H1 (cell line): ENCODE results near the gene DAG1. TPM values are rescaled to one million over a fixed set of nuclear protein-coding genes. Genes with fewer than 3 reads are reported as not detected.

Source experiments
- CTCF ChIA-PET: fragments of 300-600 bp; sonication (Branson Sonifier 250); formaldehyde crosslinking; loops from one replicate; lab custom pipeline; 2021; ENCODE audit not compliant: partially characterized antibody; lab: Charles Lee
- POLR2A ChIA-PET: fragments of 300-600 bp; sonication (Branson Sonifier 250); formaldehyde crosslinking; loops from one replicate; lab custom pipeline; 2021; ENCODE audit warnings: inconsistent platforms; ENCODE audit not compliant: partially characterized antibody; lab: Charles Lee
- DNase-seq, 2 experiments: peaks; one replicate each; pipeline versions ENCODE4 v3.0.0 to v3.0.0-alpha.2; 2010 to 2022; ENCODE audit warnings: low spot score in 2 of 2, low read depth in 1 of 2, mixed read lengths in 1 of 2
- FAIRE-seq: peaks from 2 replicates; lab custom pipeline; 2011; peaks lifted over from hg19 to GRCh38; lab: Jason Lieb, UNC
- H2AFZ ChIP-seq: 2 replicates; pipeline ENCODE4 v1.8.1; 2012; ENCODE audit warnings: low read length, inconsistent platforms
- H2AK5ac ChIP-seq: 2 replicates; pipeline ENCODE4 v1.6.1; 2013; ENCODE audit warnings: low read depth, low read length
- H2BK120ac ChIP-seq: replicated peaks from 2 replicates; pipeline ENCODE3; 2013; ENCODE audit warnings: low read depth, low read length, inconsistent platforms
- H2BK12ac ChIP-seq: 2 replicates; pipeline ENCODE4 v1.6.1; 2013; ENCODE audit warnings: low read depth, low read length
- H2BK15ac ChIP-seq: 2 replicates; pipeline ENCODE4 v1.6.1; 2013; ENCODE audit warnings: low read length
- H2BK20ac ChIP-seq: 2 replicates; pipeline ENCODE4 v1.6.1; 2013; ENCODE audit warnings: low read length
- H2BK5ac ChIP-seq: 2 replicates; pipeline ENCODE4 v1.6.1; 2013; ENCODE audit warnings: low read depth, low read length
- H3K14ac ChIP-seq: 2 replicates; pipeline ENCODE4 v1.6.1; 2013; ENCODE audit warnings: inconsistent platforms; ENCODE audit not compliant: insufficient read length
- H3K18ac ChIP-seq: 2 replicates; pipeline ENCODE4 v1.6.1; 2013; ENCODE audit warnings: low read length; ENCODE audit errors: extremely low read depth
- H3K23ac ChIP-seq: 2 replicates; pipeline ENCODE4 v1.6.1; 2013; ENCODE audit warnings: inconsistent platforms; ENCODE audit not compliant: insufficient read length
- H3K23me2 ChIP-seq: 2 replicates; pipeline ENCODE4 v1.6.1; 2013; ENCODE audit warnings: low read depth, low read length
- H3K27ac ChIP-seq: 2 replicates; pipeline ENCODE4 v1.6.1; 2011; ENCODE audit warnings: low read depth, low read length, inconsistent platforms
- H3K27me3 ChIP-seq, 4 experiments: replicated peaks in 1 of 4; 1 replicate in 1 of 4; 2 replicates in 3 of 4; pipeline versions ENCODE4 v1.6.1 to v1.8.1; 2011 to 2013; ENCODE audit warnings: low read length in 3 of 4, mild to moderate bottlenecking in 3 of 4, inconsistent platforms in 2 of 4, mixed read lengths in 2 of 4, moderate library complexity in 1 of 4; ENCODE audit not compliant: control insufficient read depth in 3 of 4, insufficient read depth in 3 of 4; ENCODE audit errors: extremely low read depth in 1 of 4
- H3K36me3 ChIP-seq, 4 experiments: 2 replicates each; pipeline versions ENCODE4 v1.6.1 to v1.8.1; 2011 to 2013; ENCODE audit warnings: mild to moderate bottlenecking in 4 of 4, low read length in 3 of 4, moderate library complexity in 2 of 4, control low read depth in 1 of 4, inconsistent platforms in 1 of 4; ENCODE audit not compliant: insufficient read depth in 4 of 4, control insufficient read depth in 2 of 4
- H3K4ac ChIP-seq: replicated peaks from 2 replicates; pipeline ENCODE3; 2013; ENCODE audit warnings: low read length, low read depth, mixed read lengths, inconsistent platforms; ENCODE audit not compliant: insufficient read length
- H3K4me1 ChIP-seq, 4 experiments: replicated peaks in 1 of 4; 1 replicate in 1 of 4; 2 replicates in 3 of 4; pipeline versions ENCODE4 v1.6.1 to v1.8.1; 2011 to 2013; ENCODE audit warnings: low read length in 3 of 4, inconsistent platforms in 2 of 4, mixed read lengths in 1 of 4; ENCODE audit not compliant: insufficient read depth in 4 of 4, control insufficient read depth in 3 of 4
- H3K4me2 ChIP-seq, 2 experiments: 2 replicates each; pipeline versions ENCODE4 v1.6.1 to v1.8.1; 2011 to 2013; ENCODE audit warnings: low read depth in 2 of 2, low read length in 2 of 2, control low read depth in 1 of 2, inconsistent platforms in 1 of 2, mild to moderate bottlenecking in 1 of 2; ENCODE audit not compliant: insufficient read depth in 1 of 2
- H3K4me3 ChIP-seq, 4 experiments: fragments of 200-600, 300-600 bp in 1 of 4; sonication (generic), shearing (Covaris generic), sonication (Bioruptor Twin) in 1 of 4; 2 replicates each; pipeline versions ENCODE4 v1.5.1 to v1.8.1; 2011 to 2016; ENCODE audit warnings: low read length in 4 of 4, low read depth in 3 of 4, control low read depth in 2 of 4, inconsistent platforms in 2 of 4, mild to moderate bottlenecking in 2 of 4, mixed read lengths in 1 of 4, moderate library complexity in 1 of 4; ENCODE audit not compliant: insufficient read depth in 2 of 4; ENCODE audit errors: extremely low read depth in 1 of 4
- H3K56ac ChIP-seq: replicated peaks from 2 replicates; pipeline ENCODE3; 2013; ENCODE audit warnings: low read depth, mild to moderate bottlenecking, mixed read lengths, low read length, inconsistent platforms; ENCODE audit not compliant: insufficient read length
- H3K79me1 ChIP-seq: 2 replicates; pipeline ENCODE4 v1.6.1; 2013; ENCODE audit warnings: low read depth, low read length, control low read depth
- H3K79me2 ChIP-seq, 2 experiments: 2 replicates each; pipeline versions ENCODE4 v1.6.1 to v1.8.1; 2012 to 2013; ENCODE audit warnings: low read length in 2 of 2, mild to moderate bottlenecking in 2 of 2, inconsistent platforms in 1 of 2; ENCODE audit not compliant: insufficient read depth in 2 of 2, control insufficient read depth in 1 of 2
- H3K9ac ChIP-seq, 4 experiments: replicated peaks in 1 of 4; 1 replicate in 1 of 4; 2 replicates in 3 of 4; pipeline versions ENCODE4 v1.6.1 to v1.8.1; 2011 to 2013; ENCODE audit warnings: low read depth in 3 of 4, low read length in 3 of 4, control low read depth in 2 of 4, mild to moderate bottlenecking in 2 of 4, moderate library complexity in 2 of 4, inconsistent platforms in 1 of 4; ENCODE audit errors: extremely low read depth in 1 of 4
- H3K9me3 ChIP-seq, 2 experiments: 2 replicates each; pipeline versions ENCODE4 v1.6.1 to v1.8.1; 2012 to 2013; ENCODE audit warnings: mild to moderate bottlenecking in 2 of 2, moderate library complexity in 2 of 2, control low read depth in 1 of 2, inconsistent platforms in 1 of 2, low read depth in 1 of 2, low read length in 1 of 2, mixed read lengths in 1 of 2; ENCODE audit not compliant: insufficient read depth in 2 of 2
- H4K20me1 ChIP-seq, 2 experiments: replicated peaks in 1 of 2; 2 replicates each; pipeline versions ENCODE3 to v1.8.1; 2011 to 2013; ENCODE audit warnings: inconsistent platforms in 2 of 2, low read length in 2 of 2, mild to moderate bottlenecking in 1 of 2; ENCODE audit not compliant: insufficient read depth in 2 of 2, control insufficient read depth in 1 of 2
- H4K5ac ChIP-seq: 2 replicates; pipeline ENCODE4 v1.6.1; 2013; ENCODE audit warnings: low read length, low read depth, mixed read lengths, inconsistent platforms; ENCODE audit not compliant: insufficient read length
- H4K8ac ChIP-seq: 2 replicates; pipeline ENCODE4 v1.8.0; 2013; ENCODE audit warnings: mild to moderate bottlenecking, moderate library complexity, low read length, inconsistent platforms; ENCODE audit not compliant: insufficient read depth; ENCODE audit errors: extremely low read depth
- H4K91ac ChIP-seq: replicated peaks from 2 replicates; pipeline ENCODE3; 2013; ENCODE audit warnings: low read length, mixed read lengths, inconsistent platforms; ENCODE audit not compliant: insufficient read length
- BCL11A ChIP-seq, 2 experiments: IDR thresholded peaks; one replicate each; pipeline ENCODE4 v1.6.1; 2011; ENCODE audit warnings: low read depth in 2 of 2, low read length in 2 of 2, mild to moderate bottlenecking in 2 of 2
- BRCA1 ChIP-seq: IDR thresholded peaks from 2 replicates; pipeline ENCODE4 v1.6.1; 2012; ENCODE audit warnings: low read depth, low read length, improper control_type of control experiment
- CBX8 ChIP-seq: fragments of 300-800, 300-1000 bp; sonication (generic); IDR thresholded peaks from 2 replicates; pipeline ENCODE4 v1.7.1; 2016; ENCODE audit warnings: low read depth, low read length, borderline replicate concordance
- E2F6 ChIP-seq: IDR thresholded peaks from 2 replicates; pipeline ENCODE4 v1.6.1; 2012; ENCODE audit warnings: inconsistent platforms
- EZH2 ChIP-seq: fragments of 200-600 bp; sonication (generic); IDR thresholded peaks from 2 replicates; pipeline ENCODE4 v1.7.1; 2012; ENCODE audit warnings: low read depth, mild to moderate bottlenecking, moderate library complexity, low read length, inconsistent platforms; ENCODE audit not compliant: severe bottlenecking
- KDM5A ChIP-seq: fragments of 200-600 bp; IDR thresholded peaks from 2 replicates; pipeline ENCODE4 v1.7.1; 2012; ENCODE audit warnings: mild to moderate bottlenecking, low read length, inconsistent platforms, mixed read lengths
- POU5F1 ChIP-seq: IDR thresholded peaks from 2 replicates; pipeline ENCODE4 v1.6.1; 2011; ENCODE audit warnings: low read depth, mild to moderate bottlenecking, low read length, moderate library complexity
- RBBP5 ChIP-seq: IDR thresholded peaks from 2 replicates; pipeline ENCODE4 v1.7.1; 2012; ENCODE audit warnings: low read depth, mild to moderate bottlenecking, inconsistent platforms, low read length, moderate library complexity, borderline replicate concordance
- SAP30 ChIP-seq: fragments of 300-600 bp; sonication (generic); IDR thresholded peaks from 2 replicates; pipeline ENCODE4 v1.7.1; 2012; ENCODE audit warnings: low read length, moderate library complexity, mild to moderate bottlenecking, inconsistent platforms; ENCODE audit not compliant: insufficient read depth, insufficient replicate concordance
- polyA plus RNA-seq, 7 experiments: library from polyadenylated mRNA; depleted of rRNA in 3 of 7; stranded (reverse) in 5 of 7; unstranded in 2 of 7; fragments of >200 nt in 5 of 7; fragments of 200-250 nt in 2 of 7; gene quantifications; 1 replicate in 5 of 7; 2 replicates in 1 of 7; 4 replicates in 1 of 7; pipeline versions ENCODE4 v1.2.1 to v1.2.3, GENCODE V29; 2011 to 2013; ENCODE audit warnings: missing spikeins in 2 of 7, mixed read lengths in 2 of 7
- total RNA-seq: library from RNA; stranded (reverse); fragmentation: NEBNext Ultra II Directional; extraction: Animal tissue kit (Norgen Biotek cat#: 25700); gene quantifications from 2 replicates; pipeline ENCODE4 v1.2.1, GENCODE V29; 2021

DAG1 gene
- total and polyA plus RNA-seq, 2 of the 8 experiments (the other 6 are each of a cell fraction or from before 2014, with no cell fraction given): 97.5 to 138 TPM

- H2BK5ac ChIP-seq: no peak overlapping the region
- peaks cover 0 to 5% of the 10 kb centered on the region in 2 experiments for H4K20me1 ChIP-seq
- ChIA-PET CTCF (interaction anchor here (1.0 to 9.3 kb wide), 3 partner anchors 12 to 15 kb away, joined by 4 to 70 read pairs (median 19); no protein-coding TSS in a partner anchor), POLR2A (interaction anchor here (1.1 to 2.1 kb wide), 4 partner anchors 12 to 160 kb away, joined by 3 to 8 read pairs (median 3); no protein-coding TSS in a partner anchor)
- no peak overlapping the region for H3K56ac ChIP-seq
- no peak overlapping the region for H2AK5ac ChIP-seq
- no peak overlapping the region; a peak in 1 of 4 replicates for H3K4me2 ChIP-seq
- no peak overlapping the region for H2AFZ ChIP-seq
- no peak overlapping the region for H3K23ac ChIP-seq
- H2BK12ac ChIP-seq: no peak overlapping the region
- DNase-seq: no peak
- no peak overlapping the region for H3K9ac ChIP-seq
- H3K79me1 ChIP-seq: no peaks in the 10 kb centered on the region
- H3K36me3 ChIP-seq: no peaks in the 10 kb centered on the region
- H3K27me3 ChIP-seq: peaks cover 0 to 11% (median 6%) of the 10 kb centered on the region in 4 experiments; a peak in 3 of 7 replicates
- no peaks in the 10 kb centered on the region for H3K9me3 ChIP-seq
- no peak overlapping the region for H2BK20ac ChIP-seq
- H4K91ac ChIP-seq: no peak overlapping the region
- H3K18ac ChIP-seq: no peak overlapping the region
- no peak overlapping the region for H3K4me3 ChIP-seq
- no peak for TF ChIP-seq BCL11A (IDR thresholded peaks at IDR 0.05; ENCODE audit: low read depth in 2 of 2, low read length in 2 of 2)
- no peak for TF ChIP-seq BRCA1
- TF ChIP-seq SAP30: no peak
- TF ChIP-seq POU5F1: no peak
- TF ChIP-seq KDM5A: no peak
- TF ChIP-seq EZH2: no peak
- no peak for TF ChIP-seq E2F6
- TF ChIP-seq RBBP5: no peak
- no peak for TF ChIP-seq CBX8
- TF ChIP-seq, all 59 proteins: peak for 0
- Histone ChIP-seq H3K23me2 (peaks cover 12% of the 10 kb centered on the region), H3K79me2 (no peaks in the 10 kb centered on the region), H2BK15ac (no peak overlapping the region), H3K4me1 (peaks cover 0 to 14% (median 4%) of the 10 kb centered on the region in 4 experiments; a peak in 5 of 7 replicates), H2BK120ac (no peak overlapping the region), H3K27ac (no peak overlapping the region), H4K8ac (no peak overlapping the region; the same call in 1 of the 2 replicates), H3K4ac (no peak overlapping the region), H4K5ac (no peak overlapping the region), H3K14ac (no peak overlapping the region)
- no peak for FAIRE-seq
Observed at GRCh38 chr3:49552087-49552486, 82.0 kb downstream of the DAG1 start.
